ENCODE results near the gene EML6. TPM values are rescaled to one million over a fixed set of nuclear protein-coding genes. Genes with fewer than 3 reads are reported as not detected.

The EML6 gene
- total RNA-seq, 1 donor from 2014 or later, result 2.5 TPM

DNA sequence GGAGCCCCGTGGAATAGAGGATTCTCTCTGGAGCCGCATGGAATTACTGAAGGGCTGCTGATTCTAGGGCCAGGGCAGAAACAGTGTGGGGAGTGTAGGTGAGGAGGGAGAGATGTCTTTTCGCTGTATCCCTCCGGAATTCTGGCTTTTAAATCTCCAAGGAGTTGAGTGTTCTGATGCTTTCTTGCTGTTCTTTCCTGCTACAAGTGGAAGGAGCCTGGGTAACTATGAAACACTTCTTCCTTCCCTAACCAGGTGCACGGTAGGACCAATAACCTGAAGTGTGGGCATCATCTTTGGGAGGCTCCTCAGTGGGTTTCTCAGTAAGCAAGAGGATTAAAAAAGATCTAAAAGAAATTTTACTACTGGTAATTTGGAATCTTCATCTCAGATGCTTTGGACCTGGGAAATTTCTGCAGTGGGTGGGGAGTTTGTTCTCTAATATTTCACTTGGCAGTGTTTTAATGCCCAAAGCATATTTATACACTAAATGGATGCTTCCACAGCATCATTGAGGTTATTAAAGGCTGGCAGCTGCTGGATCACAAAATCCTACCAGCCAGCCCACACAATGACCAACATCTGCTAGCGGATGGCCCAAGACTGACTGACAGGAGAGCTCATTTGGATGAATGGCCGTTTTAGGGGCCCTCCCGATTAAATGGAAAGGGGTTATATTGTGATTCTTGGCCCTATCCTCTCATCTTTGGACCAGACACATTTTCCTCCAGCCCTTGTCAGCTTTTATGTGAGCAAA lies 2.1 kb downstream of the EML6 start:
- ATAC-seq, result no peak
- Histone ChIP-seq H3K4me1 (peaks cover 13% of the 10 kb centered on the region), H3K27ac (no peak overlapping the region), H3K9me3 (no peaks in the 10 kb centered on the region), H3K27me3 (ENCODE audit: low read depth) (peaks cover 10% of the 10 kb centered on the region), H3K4me3 (peak overlapping the region; percentile 95), H3K36me3 (no peaks in the 10 kb centered on the region)
- TF ChIP-seq, protein P1, sequence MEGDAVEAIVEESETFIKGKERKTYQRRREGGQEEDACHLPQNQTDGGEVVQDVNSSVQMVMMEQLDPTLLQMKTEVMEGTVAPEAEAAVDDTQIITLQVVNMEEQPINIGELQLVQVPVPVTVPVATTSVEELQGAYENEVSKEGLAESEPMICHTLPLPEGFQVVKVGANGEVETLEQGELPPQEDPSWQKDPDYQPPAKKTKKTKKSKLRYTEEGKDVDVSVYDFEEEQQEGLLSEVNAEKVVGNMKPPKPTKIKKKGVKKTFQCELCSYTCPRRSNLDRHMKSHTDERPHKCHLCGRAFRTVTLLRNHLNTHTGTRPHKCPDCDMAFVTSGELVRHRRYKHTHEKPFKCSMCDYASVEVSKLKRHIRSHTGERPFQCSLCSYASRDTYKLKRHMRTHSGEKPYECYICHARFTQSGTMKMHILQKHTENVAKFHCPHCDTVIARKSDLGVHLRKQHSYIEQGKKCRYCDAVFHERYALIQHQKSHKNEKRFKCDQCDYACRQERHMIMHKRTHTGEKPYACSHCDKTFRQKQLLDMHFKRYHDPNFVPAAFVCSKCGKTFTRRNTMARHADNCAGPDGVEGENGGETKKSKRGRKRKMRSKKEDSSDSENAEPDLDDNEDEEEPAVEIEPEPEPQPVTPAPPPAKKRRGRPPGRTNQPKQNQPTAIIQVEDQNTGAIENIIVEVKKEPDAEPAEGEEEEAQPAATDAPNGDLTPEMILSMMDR (IDR thresholded peaks at IDR 0.05), result no peak
- DNase-seq, result no peak
- intact Hi-C loops (cut with DNase I), result no loop called here

DNA sequence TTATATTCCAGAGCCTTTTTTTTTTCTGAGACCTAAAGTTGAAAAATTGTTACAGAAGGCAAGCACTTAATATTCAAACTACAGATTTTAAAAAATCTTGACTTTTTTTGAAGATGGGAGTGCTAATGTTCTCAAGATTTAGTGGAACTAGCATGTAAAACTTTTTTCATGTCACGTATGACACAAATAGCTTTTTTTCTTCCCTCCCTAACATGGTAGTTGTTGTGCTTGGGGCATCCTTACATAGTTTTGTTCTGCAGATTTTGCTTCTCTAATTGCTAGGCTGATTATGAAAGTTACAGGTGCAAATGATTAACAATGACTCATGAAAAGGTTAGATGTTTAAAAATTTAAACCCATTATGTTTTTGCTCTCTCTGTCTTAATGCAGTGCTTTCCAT lies 3.0 kb downstream of the EML6 start:
- Histone ChIP-seq H3K36me3 (no peaks in the 10 kb centered on the region), H3K4me3 (no peak overlapping the region), H3K27ac (no peak overlapping the region), H3K9me3 (no peaks in the 10 kb centered on the region), H3K4me1 (peaks cover 13% of the 10 kb centered on the region), H3K27me3 (ENCODE audit: low read depth) (peaks cover 10% of the 10 kb centered on the region)
- ATAC-seq (no peak), DNase-seq (no peak)
- intact Hi-C loops (cut with DNase I), result no loop called here
- TF ChIP-seq, protein P1 (IDR thresholded peaks at IDR 0.05), result no peak

DNA sequence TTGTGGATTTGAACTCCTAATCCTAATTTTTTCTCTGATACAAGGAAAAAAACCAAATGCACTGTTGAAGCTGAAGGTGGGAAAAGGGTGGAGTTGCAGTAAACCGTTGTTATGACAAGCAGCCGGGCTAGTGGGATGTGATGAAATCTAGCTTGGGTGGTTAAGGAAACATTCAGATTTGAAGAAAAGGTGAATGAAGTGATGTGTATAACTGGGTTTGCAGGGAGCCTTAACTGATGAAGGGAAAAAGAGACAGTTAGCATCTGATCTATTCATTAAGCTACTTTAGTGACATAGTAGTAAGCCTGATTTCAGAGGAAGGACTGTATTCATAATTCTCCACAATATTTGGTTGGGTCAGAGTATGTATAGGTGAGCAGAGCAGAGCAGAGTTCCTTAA lies 3.5 kb downstream of the EML6 start:
- H3K27me3 ChIP-seq (ENCODE audit: low read depth), result peaks cover 10% of the 10 kb centered on the region
- ATAC-seq (no peak), DNase-seq (no peak)
- H3K4me1 ChIP-seq, result peaks cover 13% of the 10 kb centered on the region
- H3K36me3 ChIP-seq, result no peaks in the 10 kb centered on the region
- no peak overlapping the region for H3K4me3 ChIP-seq
- H3K27ac ChIP-seq, result no peak overlapping the region
- TF ChIP-seq, protein P1 (IDR thresholded peaks at IDR 0.05), result no peak
- intact Hi-C loops (cut with DNase I), result no loop called here
- no peaks in the 10 kb centered on the region for H3K9me3 ChIP-seq

DNA sequence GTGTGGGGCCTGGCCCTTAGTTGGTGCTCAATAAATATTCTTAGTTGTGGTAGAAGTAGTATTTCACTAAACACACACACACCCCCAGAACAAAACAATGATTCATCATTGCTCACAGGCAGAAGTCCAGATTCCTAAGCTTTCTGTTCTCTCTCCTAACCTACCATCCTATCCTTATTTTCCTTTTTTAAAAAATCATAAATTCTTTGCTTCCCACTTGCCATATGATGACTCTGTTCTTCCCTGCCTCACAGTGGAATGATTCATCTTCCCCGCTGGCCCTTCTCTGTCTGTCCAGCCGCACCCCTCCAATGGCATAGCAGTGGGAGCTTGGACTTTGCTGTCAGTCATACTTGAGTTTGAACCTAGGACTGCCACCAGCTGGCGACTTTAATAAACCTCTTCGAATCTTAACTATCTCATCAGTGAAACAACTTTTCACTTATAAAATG lies 5.2 kb downstream of the EML6 start:
- H3K36me3 ChIP-seq, result no peaks in the 10 kb centered on the region
- no peak overlapping the region for H3K4me3 ChIP-seq
- intact Hi-C loops (cut with DNase I), result no loop called here
- peaks cover 8% of the 10 kb centered on the region for H3K4me1 ChIP-seq
- peaks cover 10% of the 10 kb centered on the region for H3K27me3 ChIP-seq (ENCODE audit: low read depth)
- DNase-seq (no peak), ATAC-seq (no peak)
- no peaks in the 10 kb centered on the region for H3K9me3 ChIP-seq
- no peak overlapping the region for H3K27ac ChIP-seq
- TF ChIP-seq, protein P1 (IDR thresholded peaks at IDR 0.05), result no peak

DNA sequence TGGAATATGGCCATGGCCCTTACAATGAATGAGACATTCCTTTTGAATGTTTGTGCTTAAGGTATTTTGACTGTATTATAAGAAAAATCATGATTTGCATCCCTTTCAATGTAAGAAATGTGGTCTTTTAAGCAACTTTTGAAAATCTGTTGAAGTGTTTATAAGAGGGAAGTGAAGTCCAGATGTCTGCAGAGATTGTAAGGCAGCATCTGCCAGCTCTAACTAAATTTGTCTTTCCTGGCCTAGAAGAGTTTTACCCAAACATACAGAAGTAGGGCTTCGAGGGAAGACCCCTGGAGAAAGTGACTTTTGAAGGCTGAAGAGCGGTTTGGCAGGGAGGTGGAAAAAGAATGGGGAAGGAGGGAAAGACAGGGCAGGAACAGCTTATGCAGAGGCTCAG lies 12.2 kb downstream of the EML6 start:
- H3K4me1 ChIP-seq, result no peaks in the 10 kb centered on the region
- H3K4me3 ChIP-seq, result no peak overlapping the region
- intact Hi-C loops (cut with DNase I), result no loop called here
- no peak overlapping the region for H3K27ac ChIP-seq
- DNase-seq, result no peak
- H3K9me3 ChIP-seq, result no peaks in the 10 kb centered on the region
- TF ChIP-seq, protein P1 (IDR thresholded peaks at IDR 0.05), result no peak
- H3K36me3 ChIP-seq, result no peaks in the 10 kb centered on the region
- no peaks in the 10 kb centered on the region for H3K27me3 ChIP-seq (ENCODE audit: low read depth)
- no peak for ATAC-seq
